ENCODE measurements around the gene ADPGK. TPM values are rescaled to one million over a fixed set of nuclear protein-coding genes. Genes with fewer than 3 reads are reported as not detected.

Gene ADPGK
- total and polyA plus RNA-seq, 8 donors, result 54.8 to 89.6 (median 75.0) TPM

DNA sequence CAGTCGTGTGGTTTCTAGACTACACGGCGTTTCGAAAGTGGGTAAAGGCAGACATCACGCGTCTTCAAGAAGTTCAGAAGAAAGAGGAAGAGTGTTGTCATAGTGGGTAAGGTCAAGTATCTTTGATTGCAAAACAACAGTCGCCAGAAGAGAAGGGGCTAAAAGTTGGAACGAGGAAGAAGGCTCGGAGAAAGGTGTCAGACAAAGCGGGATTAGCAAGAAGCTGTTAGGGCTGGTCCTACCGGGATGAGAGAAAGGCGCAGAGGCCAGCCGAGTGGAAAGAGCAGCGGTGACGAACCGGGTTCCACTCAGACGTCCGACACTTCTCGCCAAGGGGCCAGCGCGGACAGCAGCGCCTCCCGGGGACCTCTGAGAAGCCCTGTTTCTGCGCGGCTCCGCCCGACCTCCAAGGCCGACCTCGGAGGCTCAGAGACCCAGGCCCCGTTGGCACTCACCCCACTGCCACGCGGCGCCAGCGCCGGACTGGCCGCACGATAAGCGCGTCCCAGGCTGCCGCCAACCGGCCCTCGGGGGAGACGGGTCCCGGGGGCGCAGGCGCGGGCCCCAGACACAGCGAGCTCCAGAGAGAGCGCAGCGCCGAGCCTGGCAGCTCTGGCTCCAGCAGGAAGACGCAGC, 436 bp downstream of the ADPGK start:
- peak overlapping the region; percentile 96 to 100 for H3K27ac ChIP-seq
- peaks cover 5 to 43% of the 10 kb centered on the region in 2 donors for H3K4me1 ChIP-seq
- peak overlapping the region; percentile 99 to 100 for H3K4me3 ChIP-seq
- H3K36me3 ChIP-seq, result peaks cover 0 to 12% of the 10 kb centered on the region in 2 donors
- TF ChIP-seq, protein P1, sequence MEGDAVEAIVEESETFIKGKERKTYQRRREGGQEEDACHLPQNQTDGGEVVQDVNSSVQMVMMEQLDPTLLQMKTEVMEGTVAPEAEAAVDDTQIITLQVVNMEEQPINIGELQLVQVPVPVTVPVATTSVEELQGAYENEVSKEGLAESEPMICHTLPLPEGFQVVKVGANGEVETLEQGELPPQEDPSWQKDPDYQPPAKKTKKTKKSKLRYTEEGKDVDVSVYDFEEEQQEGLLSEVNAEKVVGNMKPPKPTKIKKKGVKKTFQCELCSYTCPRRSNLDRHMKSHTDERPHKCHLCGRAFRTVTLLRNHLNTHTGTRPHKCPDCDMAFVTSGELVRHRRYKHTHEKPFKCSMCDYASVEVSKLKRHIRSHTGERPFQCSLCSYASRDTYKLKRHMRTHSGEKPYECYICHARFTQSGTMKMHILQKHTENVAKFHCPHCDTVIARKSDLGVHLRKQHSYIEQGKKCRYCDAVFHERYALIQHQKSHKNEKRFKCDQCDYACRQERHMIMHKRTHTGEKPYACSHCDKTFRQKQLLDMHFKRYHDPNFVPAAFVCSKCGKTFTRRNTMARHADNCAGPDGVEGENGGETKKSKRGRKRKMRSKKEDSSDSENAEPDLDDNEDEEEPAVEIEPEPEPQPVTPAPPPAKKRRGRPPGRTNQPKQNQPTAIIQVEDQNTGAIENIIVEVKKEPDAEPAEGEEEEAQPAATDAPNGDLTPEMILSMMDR (IDR thresholded peaks at IDR 0.05), result no peak
- intact Hi-C loops (cut with DNase I), result no loop called here
- no peaks in the 10 kb centered on the region for H3K27me3 ChIP-seq
- no peaks in the 10 kb centered on the region for H3K9me3 ChIP-seq
- DNase-seq, result peak in 1 of 4 donors; percentile 62
- peak; percentile 33 for ATAC-seq

DNA sequence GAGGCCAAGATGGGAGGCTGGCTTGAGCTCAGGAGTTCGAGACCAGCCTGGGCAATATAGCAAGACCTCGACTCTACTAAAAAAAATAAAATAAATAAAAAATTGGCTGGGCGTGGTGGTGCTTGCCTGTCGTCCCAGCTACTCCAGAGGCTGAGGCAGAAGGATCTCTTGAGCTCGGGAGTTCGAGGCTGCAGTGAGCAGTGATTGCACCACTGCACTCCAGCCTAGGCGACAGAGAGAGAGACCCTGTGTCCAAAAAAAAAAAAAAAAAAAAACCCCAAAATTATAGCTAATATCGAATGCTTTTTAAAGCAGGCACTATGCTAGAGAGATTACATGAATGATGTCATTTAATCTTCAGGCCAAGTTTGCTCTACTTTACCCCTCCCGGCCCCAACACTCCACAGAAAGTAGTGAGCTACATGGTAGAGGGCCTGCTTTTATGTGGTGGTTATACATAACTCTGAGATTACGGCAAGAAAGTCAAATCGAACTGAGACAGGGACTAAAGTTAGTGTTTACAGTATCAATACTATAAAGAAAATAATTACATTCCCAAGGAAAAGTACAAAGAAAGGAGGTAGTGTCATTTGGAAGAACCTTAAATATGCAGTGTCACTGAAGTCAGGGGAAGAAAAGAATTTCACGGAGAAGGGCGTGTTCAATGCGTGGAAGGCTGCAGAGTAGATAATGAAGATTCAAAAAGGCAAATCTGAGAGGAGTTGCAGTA, 1.1 kb downstream of the ADPGK start:
- ATAC-seq, result no peak
- Histone ChIP-seq H3K36me3 (peaks cover 0 to 19% of the 10 kb centered on the region in 2 donors), H3K4me1 (peaks cover 5 to 43% of the 10 kb centered on the region in 2 donors), H3K4me3 (peak overlapping the region; percentile 99 to 100), H3K27ac (peak overlapping the region; percentile 96 to 100), H3K9me3 (no peaks in the 10 kb centered on the region), H3K27me3 (no peaks in the 10 kb centered on the region)
- no peak for DNase-seq
- intact Hi-C loops (cut with DNase I), result no loop called here
- TF ChIP-seq, protein P1 (IDR thresholded peaks at IDR 0.05), result no peak

DNA sequence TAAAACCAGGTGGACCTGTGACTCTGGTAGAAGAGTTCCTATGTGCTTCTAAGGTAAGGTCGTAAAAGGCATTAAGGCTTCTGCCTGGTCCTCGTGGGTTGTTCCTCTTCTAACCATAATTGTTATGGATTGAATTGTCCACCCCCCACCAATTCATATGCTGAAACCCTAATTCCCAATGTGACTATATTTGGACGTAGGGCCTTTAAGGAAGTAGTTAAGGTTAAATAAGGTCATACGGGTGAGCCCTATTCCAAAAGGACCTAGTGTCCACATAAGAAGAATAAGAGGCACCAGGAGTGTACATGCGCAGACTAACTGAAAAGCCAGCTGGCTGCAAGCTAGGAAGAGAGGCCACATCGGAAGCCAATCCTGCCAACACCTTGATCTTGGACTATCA, 1.9 kb downstream of the ADPGK start:
- Histone ChIP-seq H3K27ac (peak overlapping the region in 1 of 2 donors; percentile 100), H3K27me3 (no peaks in the 10 kb centered on the region), H3K4me3 (peak overlapping the region in 1 of 2 donors; percentile 100), H3K9me3 (no peaks in the 10 kb centered on the region), H3K36me3 (peaks cover 0 to 19% of the 10 kb centered on the region in 2 donors), H3K4me1 (peaks cover 5 to 43% of the 10 kb centered on the region in 2 donors)
- DNase-seq (no peak), ATAC-seq (no peak)
- TF ChIP-seq, protein P1 (IDR thresholded peaks at IDR 0.05), result no peak
- intact Hi-C loops (cut with DNase I), result no loop called here

DNA sequence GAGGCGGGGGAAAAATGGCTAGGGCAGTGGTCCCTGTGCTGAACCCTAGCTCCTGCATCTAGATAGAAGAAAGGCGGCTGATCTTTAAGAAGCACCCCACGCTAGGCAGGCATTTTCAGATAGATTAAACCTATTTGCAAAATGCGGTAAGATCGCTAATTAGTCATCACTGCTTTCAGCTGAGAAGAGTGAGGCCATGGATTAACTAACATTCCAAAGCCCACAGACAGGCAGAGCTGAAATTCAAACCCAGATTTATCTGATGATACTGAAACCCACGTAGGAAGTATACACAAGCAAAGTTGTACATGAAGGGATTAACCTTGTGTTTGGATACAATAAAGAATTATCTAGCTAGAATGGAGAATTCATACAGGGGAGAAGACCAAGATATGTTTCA, 4.8 kb downstream of the ADPGK start:
- TF ChIP-seq, protein P1 (IDR thresholded peaks at IDR 0.05), result no peak
- DNase-seq, result no peak
- Histone ChIP-seq H3K27me3 (no peaks in the 10 kb centered on the region), H3K4me1 (peaks cover 5 to 59% of the 10 kb centered on the region in 2 donors), H3K27ac (no peak overlapping the region), H3K4me3 (no peak overlapping the region), H3K9me3 (no peaks in the 10 kb centered on the region), H3K36me3 (peaks cover 0 to 34% of the 10 kb centered on the region in 2 donors)
- no peak for ATAC-seq
- intact Hi-C loops (cut with DNase I), result no loop called here

DNA sequence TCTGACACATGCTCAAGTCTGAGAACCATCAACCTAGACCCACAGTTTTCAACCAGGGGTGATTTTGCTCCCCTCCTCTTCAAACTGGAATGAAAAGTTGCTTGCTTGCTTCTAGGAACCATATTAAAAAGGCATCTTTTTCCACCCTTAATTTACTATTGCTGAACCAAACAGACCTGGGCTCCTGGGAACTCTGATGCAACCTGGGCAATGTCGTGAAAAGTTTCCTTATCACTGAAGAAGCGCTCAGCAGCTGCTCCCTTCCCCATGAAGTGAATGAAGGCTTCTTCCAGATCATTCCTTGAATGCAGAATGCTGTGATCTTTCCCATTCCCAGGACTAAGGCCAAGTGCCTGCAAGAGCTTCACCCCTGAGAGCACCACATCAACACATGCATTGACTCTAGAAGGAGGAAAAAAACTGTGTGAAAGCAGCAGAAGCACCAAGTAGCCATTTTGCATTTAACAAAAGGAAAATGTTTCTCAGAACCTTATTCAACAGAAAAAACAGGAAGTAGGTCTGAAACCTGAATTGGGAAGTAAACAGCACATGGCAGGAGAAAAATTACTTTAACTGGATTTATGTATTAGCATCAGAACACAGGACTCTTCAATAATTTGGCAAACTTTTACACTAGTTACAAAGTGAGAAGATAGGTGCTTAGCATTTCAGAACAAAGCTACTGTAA, 8.7 kb downstream of the ADPGK start:
- DNase-seq (no peak), ATAC-seq (no peak)
- H3K4me1 ChIP-seq, result peaks cover 0 to 30% of the 10 kb centered on the region in 2 donors
- TF ChIP-seq, protein P1 (IDR thresholded peaks at IDR 0.05), result no peak
- no peaks in the 10 kb centered on the region for H3K27me3 ChIP-seq
- H3K36me3 ChIP-seq, result peaks cover 0 to 73% of the 10 kb centered on the region in 2 donors
- H3K4me3 ChIP-seq, result no peak overlapping the region
- H3K9me3 ChIP-seq, result no peaks in the 10 kb centered on the region
- H3K27ac ChIP-seq, result peak overlapping the region in 1 of 2 donors; percentile 71
- intact Hi-C loops (cut with DNase I), result no loop called here
